Endometrial microvascular endothelial cells (primary cell): ENCODE results near the gene SLC38A1. TPM values are rescaled to one million over a fixed set of nuclear protein-coding genes. Genes with fewer than 3 reads are reported as not detected.
"Not testable (repeated sequence)": the region's sequence is repeated elsewhere in the genome, so short reads cannot be mapped to it uniquely, and the experiment has no call there.

Experiments
- in situ Hi-C: cut with HindIII; loops from 2 replicates; pipeline ENCODE4 v1.10.0; 2017; ENCODE audit warnings: low sequenced_read_pairs, low pct_unique_long_range_greater_than_20kb; ENCODE audit errors: inconsistent ontology term
- total RNA-seq: library from RNA; depleted of rRNA; stranded (reverse); fragments of >200 nt; gene quantifications from one replicate; pipeline ENCODE4 v1.2.3, GENCODE V29; 2015; ENCODE audit errors: inconsistent ontology term

SLC38A1 gene
- total RNA-seq, 1 donor from 2014 or later = 82.9 TPM

- in situ Hi-C loops = no loop called here
These were observed 54.0 kb downstream of the SLC38A1 start for GRCh38 chr12:46214668-46215436.

GRCh38 chr12:46212108-46212982 is 56.5 kb downstream of the SLC38A1 start:
- in situ Hi-C loops = no loop called here

GRCh38 chr12:46210873-46211439 is 57.9 kb downstream of the SLC38A1 start:
- in situ Hi-C loops = no loop called here

- in situ Hi-C loops = no loop called here
These were observed 58.6 kb downstream of the SLC38A1 start for GRCh38 chr12:46209914-46210872.

GRCh38 chr12:46209170-46209569 is 59.7 kb downstream of the SLC38A1 start:
- in situ Hi-C loops = no loop called here

GRCh38 chr12:46208370-46208769 is 60.5 kb downstream of the SLC38A1 start:
- in situ Hi-C loops = no loop called here

- in situ Hi-C loops = no loop called here
These were observed 61.2 kb downstream of the SLC38A1 start for GRCh38 chr12:46207644-46208043.

GRCh38 chr12:46206471-46206870 is 62.4 kb downstream of the SLC38A1 start:
- in situ Hi-C loops = no loop called here

- in situ Hi-C loops = no loop called here
These were observed 63.5 kb downstream of the SLC38A1 start for GRCh38 chr12:46205294-46205693.

- in situ Hi-C loops = no loop called here
These were observed 67.5 kb downstream of the SLC38A1 start for GRCh38 chr12:46201284-46201789.

- in situ Hi-C loops = no loop called here
These were observed 68.3 kb downstream of the SLC38A1 start for GRCh38 chr12:46200551-46200950.

GRCh38 chr12:46198913-46199312 is 69.9 kb downstream of the SLC38A1 start:
- in situ Hi-C loops = no loop called here

GRCh38 chr12:46197883-46198282 is 71.0 kb downstream of the SLC38A1 start:
- in situ Hi-C loops = no loop called here

GRCh38 chr12:46190533-46190932 is 78.3 kb downstream of the SLC38A1 start:
- in situ Hi-C loops = not testable (repeated sequence)

GRCh38 chr12:46188170-46188569 is 80.7 kb downstream of the SLC38A1 start:
- in situ Hi-C loops = no loop called here

GRCh38 chr12:46187023-46187422 is 81.8 kb downstream of the SLC38A1 start:
- in situ Hi-C loops = no loop called here

GRCh38 chr12:46186088-46186487 is 82.8 kb downstream of the SLC38A1 start:
- in situ Hi-C loops = no loop called here

GRCh38 chr12:46185686-46186085 is 83.2 kb downstream of the SLC38A1 start:
- in situ Hi-C loops = no loop called here
